Measurements from ENCODE around the gene KRTAP10-5.
"Not testable (repeated sequence)": the region's sequence is repeated elsewhere in the genome, so short reads cannot be mapped to it uniquely, and the experiment has no call there.

Gene KRTAP10-5

DNA sequence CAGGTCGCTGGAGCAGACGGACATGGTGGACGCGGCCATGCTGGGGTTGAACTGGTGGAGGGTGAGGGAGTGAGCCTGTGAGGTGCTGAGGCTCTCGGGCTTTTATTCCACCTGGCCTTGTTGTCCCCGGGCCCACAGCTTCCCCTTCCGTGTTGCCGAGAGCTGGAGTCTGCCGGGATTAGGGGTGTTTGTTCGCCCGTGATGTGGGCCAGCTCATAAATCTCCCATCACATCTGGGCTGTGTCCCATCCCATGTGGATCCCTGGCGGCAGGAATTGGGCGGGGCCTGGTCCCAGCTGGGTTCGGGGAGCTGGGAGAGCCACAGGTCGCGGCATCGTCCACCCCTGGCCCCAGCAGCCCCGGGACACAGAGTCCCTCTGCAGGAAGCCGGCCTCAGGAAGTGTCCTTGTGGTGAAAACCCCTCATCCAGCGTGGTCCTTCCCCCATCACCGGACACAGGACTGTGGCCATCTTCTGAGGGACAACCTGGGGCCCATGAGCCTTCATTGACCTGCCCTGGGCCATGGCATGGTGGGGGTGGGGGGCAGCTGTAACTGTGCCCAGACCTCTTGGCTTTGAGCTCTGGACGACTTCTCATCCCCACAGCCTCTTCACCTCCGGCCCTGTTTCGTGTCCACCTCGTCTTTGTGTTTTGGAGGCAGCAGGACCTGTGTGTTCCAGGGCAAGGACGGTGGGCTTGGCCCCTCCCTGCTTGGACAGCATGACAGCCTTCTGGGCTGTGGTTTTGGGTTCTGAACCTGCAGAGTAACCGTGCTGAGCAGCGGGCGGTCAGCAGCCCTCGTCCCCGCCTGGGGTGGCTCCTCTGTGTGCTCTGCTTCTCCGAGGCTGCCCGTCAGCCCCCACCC, 12.3 kb upstream of the KRTAP10-5 start, which contains the start of gene KRTAP10-6:
TSS of gene KRTAP10-6 (minus strand) at position 60 of the 866 bp plus-strand sequence. CDS start at position 39, 21 bp downstream.
- TF ChIP-seq, protein P1, sequence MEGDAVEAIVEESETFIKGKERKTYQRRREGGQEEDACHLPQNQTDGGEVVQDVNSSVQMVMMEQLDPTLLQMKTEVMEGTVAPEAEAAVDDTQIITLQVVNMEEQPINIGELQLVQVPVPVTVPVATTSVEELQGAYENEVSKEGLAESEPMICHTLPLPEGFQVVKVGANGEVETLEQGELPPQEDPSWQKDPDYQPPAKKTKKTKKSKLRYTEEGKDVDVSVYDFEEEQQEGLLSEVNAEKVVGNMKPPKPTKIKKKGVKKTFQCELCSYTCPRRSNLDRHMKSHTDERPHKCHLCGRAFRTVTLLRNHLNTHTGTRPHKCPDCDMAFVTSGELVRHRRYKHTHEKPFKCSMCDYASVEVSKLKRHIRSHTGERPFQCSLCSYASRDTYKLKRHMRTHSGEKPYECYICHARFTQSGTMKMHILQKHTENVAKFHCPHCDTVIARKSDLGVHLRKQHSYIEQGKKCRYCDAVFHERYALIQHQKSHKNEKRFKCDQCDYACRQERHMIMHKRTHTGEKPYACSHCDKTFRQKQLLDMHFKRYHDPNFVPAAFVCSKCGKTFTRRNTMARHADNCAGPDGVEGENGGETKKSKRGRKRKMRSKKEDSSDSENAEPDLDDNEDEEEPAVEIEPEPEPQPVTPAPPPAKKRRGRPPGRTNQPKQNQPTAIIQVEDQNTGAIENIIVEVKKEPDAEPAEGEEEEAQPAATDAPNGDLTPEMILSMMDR (IDR thresholded peaks at IDR 0.05; ENCODE audit: low read depth, low read length) = no peak
- no peak for DNase-seq (ENCODE audit: low read depth in 2 of 2)
- H3K4me3 ChIP-seq (replicated peaks in 1 of 2; ENCODE audit: low read depth in 2 of 2, low read length in 2 of 2) = no peak within 1 kb of the TSS

DNA sequence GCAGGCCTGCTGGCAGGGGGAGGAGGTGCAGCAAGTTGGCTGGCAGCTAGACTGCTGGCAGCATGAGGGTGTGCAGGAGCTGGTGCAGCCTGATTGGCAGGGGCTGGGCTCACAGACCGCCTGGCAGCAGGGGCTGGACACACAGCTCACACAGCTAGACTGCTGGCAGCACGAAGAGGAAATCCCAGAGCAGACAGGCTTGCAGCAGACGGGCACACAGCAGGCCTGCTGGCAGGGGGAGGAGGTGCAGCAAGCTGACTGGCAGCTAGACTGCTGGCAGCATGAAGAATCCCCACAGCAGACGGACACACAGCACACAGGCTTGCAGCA, 11.4 kb upstream of the KRTAP10-5 start:
- DNase-seq (ENCODE audit: low read depth in 2 of 2); H3K4me3 ChIP-seq (replicated peaks in 1 of 2; ENCODE audit: low read depth in 2 of 2, low read length in 2 of 2): not testable (repeated sequence)

DNA sequence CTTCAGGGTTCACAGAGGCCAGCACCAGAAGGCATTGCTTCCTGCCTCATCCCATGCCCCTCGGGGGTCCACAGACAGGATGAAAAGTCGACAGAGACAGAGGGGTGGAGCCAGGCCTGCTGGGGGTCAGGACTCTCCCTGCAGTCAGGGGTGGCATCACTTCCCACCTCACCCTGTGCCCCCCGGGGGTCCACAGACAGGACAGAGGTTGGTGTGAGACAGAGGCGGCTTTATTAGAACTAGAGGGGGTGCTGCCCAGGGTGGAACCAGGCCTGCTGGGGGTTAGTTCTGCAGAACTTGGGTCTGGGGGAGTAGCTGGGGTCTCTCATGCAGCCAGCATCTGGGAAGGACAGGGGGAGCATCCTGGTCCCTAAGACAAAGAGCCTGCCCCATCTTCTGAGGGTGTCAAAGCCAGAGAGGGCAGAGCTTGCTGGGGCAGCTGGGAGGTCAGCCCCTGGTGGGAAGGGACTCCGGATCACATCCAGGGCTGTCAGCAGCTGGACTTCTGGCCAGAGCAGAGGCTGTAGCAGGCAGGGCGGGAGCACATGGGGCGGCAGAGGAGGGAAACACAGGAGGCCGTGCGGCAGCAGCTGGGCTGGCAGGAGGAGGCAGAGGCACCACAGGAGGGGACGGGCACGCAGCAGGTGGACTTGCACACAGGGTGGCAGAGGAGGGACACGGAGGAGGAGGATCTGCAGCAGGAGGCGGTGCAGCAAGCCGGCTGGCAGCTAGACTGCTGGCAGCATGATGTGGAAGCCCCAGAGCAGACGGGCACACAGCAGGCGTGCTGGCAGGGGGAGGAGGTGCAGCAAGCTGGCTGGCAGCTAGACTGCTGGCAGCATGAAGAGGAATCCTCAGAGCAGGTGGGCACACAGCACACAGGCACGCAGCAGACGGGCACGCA, 10.7 kb upstream of the KRTAP10-5 start:
- H3K4me3 ChIP-seq (replicated peaks in 1 of 2; ENCODE audit: low read depth in 2 of 2, low read length in 2 of 2); DNase-seq (ENCODE audit: low read depth in 2 of 2): not testable (repeated sequence)

DNA sequence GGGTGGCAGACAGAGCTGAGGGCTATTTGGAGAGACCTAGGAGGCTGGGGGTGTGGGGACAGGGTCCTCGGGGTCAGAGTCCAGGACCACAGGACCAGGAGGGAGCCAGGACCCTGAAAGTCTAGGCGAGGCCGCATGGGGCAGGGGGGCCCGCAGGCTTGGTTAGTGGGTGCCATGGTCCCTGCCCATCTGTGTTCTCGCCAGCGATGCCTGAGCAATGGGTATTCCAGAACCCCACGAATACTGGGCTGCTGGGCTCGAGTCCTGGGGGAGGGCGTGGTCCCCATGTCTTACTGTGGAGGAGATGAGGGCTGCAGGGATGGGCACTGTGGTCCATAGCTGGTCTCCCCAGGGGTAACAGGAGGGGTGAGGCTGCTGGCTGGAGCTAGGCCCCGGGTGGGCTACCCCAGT, 9.9 kb upstream of the KRTAP10-5 start:
- no peak for DNase-seq (ENCODE audit: low read depth in 2 of 2)
- H3K4me3 ChIP-seq (replicated peaks in 1 of 2; ENCODE audit: low read depth in 2 of 2, low read length in 2 of 2) = no peak overlapping the region
- TF ChIP-seq, protein P1 (IDR thresholded peaks at IDR 0.05; ENCODE audit: low read depth, low read length) = no peak

DNA sequence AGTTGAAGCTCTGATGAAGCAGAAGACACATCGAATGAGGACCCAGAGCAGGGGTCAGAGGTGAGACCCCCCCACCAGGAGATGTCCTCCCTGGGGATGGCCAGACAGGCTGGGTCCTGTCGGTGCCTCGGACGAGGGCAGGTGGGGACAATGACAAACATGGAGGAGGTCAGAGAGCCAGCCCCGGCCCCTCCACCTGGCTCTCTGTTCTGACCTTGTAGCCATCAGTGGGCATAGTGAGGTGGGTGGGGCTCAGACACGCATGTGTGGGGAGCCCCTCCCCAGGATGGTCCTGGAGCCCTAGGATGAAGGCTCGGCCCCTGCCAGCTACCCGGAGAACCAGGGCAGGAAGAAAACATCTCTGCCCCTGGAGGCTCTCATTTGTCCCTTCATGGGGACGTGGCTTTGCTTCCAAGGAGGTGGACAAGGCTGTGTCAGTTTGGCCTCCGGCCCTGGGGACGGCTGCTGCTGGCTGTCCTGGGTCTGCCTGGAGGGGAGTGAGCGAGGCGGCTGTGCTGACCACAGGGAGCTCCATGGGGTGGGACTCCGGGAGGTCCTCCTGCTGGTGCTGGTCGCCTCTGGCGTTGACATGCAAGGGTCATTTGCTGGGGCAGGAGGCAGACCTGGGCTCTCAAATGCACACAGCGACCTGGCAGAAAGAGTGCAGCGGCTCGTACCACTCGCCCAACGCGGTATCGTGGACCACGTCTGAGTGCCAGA, 9.3 kb upstream of the KRTAP10-5 start:
- TF ChIP-seq, protein P1 (IDR thresholded peaks at IDR 0.05; ENCODE audit: low read depth, low read length) = no peak
- DNase-seq (ENCODE audit: low read depth in 2 of 2) = no peak
- H3K4me3 ChIP-seq (replicated peaks in 1 of 2; ENCODE audit: low read depth in 2 of 2, low read length in 2 of 2) = no peak overlapping the region

DNA sequence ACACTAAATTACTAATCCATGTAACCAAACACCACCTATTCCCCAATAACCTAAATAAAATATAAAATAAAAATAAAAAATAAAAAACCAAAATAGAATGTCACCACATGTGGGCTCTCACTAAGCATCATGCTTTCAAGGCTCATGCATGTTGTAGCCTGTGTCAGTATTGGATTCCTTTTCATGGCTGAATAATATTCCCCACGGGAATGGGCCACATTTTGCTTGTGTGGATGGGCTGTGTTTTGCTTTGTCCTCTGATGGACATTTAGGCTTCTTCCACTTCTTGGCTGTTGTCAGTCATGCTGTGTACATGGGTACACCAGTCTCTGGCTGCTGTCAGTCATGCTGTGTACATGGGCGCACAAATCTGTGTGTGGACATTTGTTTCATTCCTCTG, 8.7 kb upstream of the KRTAP10-5 start:
- no peak for DNase-seq (ENCODE audit: low read depth in 2 of 2)
- TF ChIP-seq, protein P1 (IDR thresholded peaks at IDR 0.05; ENCODE audit: low read depth, low read length) = no peak
- H3K4me3 ChIP-seq (replicated peaks in 1 of 2; ENCODE audit: low read depth in 2 of 2, low read length in 2 of 2) = no peak overlapping the region

DNA sequence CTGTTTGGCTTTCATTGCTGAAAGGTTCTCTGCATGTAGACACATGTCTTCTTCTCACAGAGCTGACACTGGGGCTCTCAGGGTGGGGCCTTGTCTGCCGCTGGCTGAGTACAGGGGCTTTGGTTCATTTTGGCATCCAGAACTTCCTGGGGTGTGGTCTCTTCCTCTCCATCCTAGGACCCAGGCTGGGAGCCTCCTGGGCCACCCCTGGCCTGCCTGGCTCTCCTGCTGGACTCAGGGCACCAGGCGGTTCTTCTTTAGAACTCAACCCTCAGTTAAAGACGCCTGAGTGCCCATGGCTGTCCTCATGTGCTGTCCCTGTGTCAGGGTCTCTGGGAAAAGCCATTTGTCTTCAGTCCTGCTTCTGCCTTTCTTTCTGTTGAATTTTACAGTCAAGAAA, 5.5 kb upstream of the KRTAP10-5 start:
- no peak for DNase-seq (ENCODE audit: low read depth in 2 of 2)
- TF ChIP-seq, protein P1 (IDR thresholded peaks at IDR 0.05; ENCODE audit: low read depth, low read length) = no peak
- H3K4me3 ChIP-seq (replicated peaks in 1 of 2; ENCODE audit: low read depth in 2 of 2, low read length in 2 of 2) = no peak overlapping the region
